HG03196 (cell line): ENCODE results near the gene KCNJ10.

ENCODE experiments used
- ATAC-seq: cut with Tn5 transposase; IDR thresholded peaks from one replicate; pipeline ENCODE4 v1.9.1; 2021; ENCODE audit not compliant: unreplicated experiment

The KCNJ10 gene

DNA sequence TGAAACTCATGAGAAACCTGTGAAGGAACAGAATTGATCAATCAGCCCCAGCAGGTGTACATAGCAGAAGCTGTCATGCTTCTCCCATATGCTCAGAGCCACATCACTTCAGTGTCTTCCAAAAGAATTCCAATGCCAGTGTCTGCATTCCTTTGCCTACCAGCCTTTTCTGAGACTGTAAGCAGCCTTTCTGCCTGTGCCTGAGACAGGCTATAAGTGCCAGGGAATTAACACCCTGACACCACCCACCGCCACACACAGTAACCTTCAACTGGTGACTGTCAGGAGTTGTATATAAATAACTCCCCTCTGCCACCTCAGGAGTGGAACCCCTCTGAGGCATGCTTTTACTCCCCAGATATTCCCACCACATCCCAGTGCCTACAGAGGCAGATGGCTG is 77.8 kb downstream of the KCNJ10 start:
- ATAC-seq: no peak

GRCh38 chr1:159991513-159991912 is 78.4 kb downstream of the KCNJ10 start:
- ATAC-seq: no peak

DNA sequence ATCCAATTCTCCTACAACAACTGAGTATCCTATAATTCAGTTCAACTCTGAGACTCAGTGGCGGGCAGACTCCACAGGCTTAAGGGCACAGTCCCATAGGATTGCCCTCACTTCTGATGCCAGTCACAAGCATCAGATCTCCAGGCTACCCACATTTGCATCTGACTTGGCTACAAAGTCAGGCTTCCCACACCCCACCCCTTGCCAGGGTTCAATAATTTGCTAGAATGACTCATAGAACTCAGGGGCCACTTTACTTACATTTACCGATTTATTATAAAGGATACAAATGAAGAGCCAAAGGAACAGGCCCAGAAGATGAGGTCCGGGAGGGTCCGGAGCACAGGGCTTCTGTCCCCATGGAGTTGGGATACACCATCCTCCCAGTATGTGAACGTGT is 80.0 kb downstream of the KCNJ10 start:
- no peak for ATAC-seq

DNA sequence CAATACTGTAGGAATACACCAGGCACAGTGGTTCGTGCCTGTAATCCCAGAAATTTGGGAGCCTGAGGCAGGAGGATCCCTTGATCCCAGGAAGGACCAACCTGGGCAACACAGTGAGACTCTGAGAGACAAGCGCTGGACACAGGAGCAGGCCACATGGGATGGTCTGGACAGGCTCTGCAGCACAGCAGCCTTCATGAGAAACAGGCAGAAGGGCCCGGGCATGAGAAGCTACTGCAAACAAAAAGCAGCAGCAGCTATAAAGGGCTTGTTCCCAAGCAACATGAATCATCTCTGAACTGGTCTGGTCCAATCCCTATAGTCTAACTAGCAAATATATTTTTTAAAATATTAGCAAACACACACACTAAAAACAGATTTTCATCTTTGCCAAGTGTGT is 80.4 kb downstream of the KCNJ10 start:
- no peak for ATAC-seq

DNA sequence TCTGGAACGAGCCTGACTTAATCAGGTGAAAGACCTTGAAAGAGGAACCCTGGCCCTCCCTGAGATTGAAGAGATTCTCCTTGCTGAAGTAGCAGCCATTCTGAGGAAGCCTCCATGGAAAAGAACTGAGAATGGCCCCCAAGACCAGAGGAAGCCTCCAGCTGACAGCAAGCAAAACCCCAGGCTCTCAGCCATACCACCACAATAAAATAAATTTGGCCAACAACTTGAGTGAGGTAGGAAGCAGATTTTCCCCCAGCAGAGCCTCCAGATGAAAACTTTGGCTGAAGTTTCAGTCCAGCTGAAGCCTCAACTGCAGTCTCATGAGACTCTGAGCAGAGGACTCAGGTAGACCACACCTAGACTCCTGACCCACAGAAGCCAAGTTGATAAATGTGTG is 82.0 kb downstream of the KCNJ10 start:
- no peak for ATAC-seq

GRCh38 chr1:159987186-159987585 is 82.8 kb downstream of the KCNJ10 start:
- ATAC-seq: no peak

DNA sequence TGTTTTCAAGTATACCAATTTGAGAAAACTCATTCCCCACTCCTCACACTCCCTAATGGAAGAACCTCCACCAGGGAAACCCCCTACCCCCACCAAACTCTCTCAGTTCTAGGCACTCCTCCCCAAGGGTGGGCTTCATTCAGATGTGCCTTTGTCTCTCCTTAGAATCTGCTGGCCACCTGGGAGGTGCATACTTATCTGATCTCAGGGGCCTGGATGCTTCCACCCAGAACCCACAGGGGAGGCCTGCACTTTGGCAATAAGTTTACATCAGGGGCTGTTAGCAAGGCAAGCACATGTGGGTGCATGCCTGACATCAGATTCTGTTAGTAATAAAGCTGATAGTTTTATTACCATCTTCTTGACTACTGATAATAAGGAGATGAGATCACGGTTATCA is 83.4 kb downstream of the KCNJ10 start:
- ATAC-seq: no peak

DNA sequence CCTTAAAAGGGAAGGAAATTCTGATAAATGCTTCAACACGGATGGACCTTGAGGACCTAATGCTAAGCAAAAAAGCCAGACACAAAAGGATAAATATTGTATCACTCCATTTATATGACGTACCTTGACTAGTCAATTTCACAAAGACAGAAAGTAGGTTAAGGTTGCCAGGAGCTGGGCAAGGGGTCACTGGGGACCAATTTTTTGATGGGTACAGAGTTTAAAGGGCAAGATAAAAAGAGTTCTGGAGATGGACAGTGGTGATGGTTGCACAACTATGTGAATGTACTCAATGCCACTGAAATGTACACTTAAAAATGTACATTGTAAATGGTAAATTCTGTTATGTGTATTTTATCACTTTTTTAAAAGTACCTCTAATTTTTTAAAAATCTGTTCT is 83.9 kb downstream of the KCNJ10 start:
- no peak for ATAC-seq

- ATAC-seq: no peak
Observed at GRCh38 chr1:159985473-159985872, 84.5 kb downstream of the KCNJ10 start.

DNA sequence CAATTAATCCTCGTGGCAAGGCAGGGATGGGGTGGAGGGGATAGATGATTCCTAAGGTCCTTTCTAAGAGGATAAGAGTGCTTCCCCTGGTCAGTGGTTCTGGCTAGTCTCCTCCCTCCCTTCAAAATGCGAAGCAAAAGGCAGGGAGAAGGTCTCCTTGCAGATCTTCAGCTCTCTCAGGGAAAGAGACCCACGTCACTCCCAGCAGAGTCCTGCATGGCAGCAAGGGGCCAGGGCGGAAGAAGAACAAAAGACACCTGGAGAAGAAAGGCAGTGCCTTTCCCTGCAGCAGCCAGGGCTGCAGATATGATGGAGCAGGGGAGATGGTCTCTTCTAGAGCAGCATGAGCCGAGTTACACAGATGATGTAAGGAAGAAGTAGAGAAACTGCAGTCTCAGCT is 86.3 kb downstream of the KCNJ10 start:
- ATAC-seq: no peak

DNA sequence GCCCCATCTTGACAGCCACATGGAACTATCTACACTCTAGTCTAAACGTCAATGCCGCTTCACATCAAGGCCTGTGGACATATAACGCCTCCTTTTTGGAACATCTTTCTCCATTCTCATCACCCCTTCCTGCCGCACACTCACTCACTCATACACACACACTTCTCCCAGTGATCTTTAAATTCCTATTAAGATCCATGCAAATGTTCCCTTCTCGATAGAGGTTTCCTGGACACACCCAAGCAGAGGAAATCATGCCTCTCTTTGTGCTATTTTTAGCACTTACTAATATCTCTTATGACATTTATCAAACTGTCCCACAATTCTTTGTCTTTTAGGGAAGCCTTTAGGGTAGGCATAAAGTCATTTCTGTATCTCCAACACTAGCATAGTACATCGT is 87.7 kb downstream of the KCNJ10 start:
- no peak for ATAC-seq

GRCh38 chr1:159981351-159982055 is 88.5 kb downstream of the KCNJ10 start:
- no peak for ATAC-seq

GRCh38 chr1:159980786-159981185 is 89.2 kb downstream of the KCNJ10 start:
- ATAC-seq: no peak

DNA sequence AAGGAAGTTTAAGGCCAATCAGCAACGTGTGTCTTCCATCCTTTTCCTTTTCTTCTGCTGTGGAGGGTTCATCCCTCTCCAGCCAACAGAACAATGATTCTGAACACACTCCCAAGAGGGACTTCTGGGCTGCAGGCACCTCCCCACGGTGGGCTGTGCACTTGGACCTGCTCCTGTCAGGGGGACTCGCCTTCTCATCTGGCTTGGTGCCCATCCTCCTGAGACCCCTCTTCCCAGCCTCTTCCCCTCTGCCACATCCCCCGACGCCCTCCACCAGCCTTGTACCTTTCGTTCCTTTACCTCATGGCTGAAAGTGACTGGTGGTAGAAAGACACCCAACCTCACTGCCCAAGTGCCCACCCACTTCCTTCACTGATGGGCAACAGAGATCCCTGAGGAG is 89.9 kb downstream of the KCNJ10 start:
- no peak for ATAC-seq

DNA sequence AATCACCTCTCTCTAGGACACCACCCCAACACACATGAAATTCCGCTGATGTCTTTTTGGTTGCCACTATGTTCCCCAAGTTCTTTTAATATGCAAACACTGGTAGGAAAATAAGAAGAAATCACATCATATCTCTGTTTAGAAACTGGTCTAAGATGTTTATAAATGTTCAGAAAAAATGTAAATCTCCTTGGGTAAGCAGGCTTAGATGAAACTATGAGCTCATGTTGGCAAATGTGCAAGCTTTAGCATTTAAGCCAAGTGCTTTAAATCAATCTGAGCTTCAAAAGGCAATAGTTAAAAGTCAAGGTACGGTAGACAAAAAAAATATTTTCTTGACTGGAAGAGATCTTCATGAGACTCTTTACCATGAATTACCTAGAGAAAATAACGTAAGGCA is 90.7 kb downstream of the KCNJ10 start:
- ATAC-seq: no peak

- ATAC-seq: no peak
Observed at GRCh38 chr1:159978107-159978398, 91.9 kb downstream of the KCNJ10 start.

DNA sequence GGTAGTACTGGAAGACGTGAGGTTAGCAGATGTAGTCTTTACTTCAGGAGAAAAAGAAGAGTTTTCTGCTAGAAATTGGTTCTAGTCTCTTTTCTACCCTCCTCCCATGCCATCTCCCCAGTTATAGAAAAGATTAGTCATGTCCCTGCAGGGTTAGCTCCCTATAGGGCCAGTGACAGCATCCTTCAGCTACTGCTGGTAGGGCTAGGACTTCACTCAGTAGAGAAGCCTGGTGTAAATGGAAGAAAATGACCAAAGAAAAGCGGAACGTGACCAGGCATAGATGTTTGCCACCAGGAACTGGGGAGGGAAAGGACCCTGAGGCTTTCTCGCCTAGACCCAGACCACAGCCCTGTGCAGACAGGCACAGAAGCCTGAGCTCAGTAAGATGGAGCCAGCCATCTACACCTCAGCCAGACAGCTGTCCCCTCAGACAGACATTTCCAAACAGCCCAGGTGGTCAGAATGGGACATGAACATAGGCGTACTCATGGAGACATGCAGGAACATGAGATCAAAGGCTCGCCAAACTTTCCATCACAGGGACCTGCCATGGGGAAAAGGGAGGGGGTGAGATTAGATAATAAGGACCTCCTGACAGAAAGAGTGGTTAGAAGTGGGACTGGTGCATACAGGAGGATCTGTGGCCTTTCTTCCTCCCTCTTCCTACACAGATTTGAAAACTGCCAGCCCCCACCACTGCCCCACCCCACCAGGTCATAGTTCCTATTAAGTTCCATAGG is 92.4 kb downstream of the KCNJ10 start:
- ATAC-seq: no peak

DNA sequence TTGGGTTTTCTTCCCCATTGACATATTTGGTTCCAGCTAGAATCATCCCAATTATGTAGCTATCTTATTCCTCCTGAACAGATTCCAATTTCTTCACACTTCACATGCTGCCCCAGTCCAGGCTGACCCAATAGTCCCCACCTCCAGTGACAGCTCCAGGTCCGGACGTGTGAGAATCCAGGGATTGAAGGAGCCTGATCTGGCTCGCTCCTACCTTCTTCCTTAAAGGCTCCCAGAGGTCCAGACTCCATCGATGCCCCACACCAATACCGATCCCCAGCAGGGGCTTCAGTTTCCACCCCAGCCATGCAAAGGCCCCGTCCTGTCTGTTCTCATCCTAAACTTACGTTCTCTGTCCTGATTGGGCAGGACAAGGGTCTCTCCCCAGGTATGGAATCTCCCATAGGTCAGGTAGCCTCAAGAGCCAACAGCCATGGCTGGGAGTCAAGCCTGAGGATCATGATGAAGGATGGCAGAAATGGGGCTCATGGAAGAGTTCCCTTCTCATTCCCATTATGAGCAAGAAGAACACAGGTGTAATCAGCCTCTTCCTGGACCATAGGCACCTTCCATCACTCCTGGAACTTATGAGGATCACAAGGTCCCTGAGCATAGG is 95.5 kb downstream of the KCNJ10 start:
- no peak for ATAC-seq

DNA sequence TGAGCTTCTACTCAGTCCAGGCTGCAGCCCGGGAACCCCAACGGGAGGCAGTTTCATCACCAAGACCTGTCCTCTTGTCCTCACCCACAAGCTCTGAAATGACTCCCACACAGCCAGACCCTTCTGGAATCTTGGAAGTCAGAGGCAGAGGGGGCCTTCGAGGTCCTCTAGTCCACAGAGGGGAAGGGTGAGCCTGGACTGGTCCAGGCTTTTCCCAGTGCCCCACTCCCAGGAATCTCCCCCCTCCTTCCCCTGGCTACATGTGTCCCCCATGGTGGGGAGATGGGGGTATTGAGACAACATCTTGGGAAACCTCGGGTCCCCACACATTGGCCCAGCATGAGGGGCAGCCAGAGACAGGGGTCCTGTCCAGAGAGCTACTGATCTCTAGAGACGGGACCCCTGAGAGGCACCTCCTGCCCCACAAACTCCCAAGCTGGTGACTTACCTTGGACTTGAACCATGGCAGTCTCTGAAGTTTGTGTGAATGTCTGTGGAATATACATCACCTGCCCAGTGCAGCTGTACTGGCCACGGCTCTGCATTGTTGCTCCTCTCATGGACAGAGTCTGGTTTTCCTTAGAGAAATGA is 96.5 kb downstream of the KCNJ10 start:
- no peak for ATAC-seq

DNA sequence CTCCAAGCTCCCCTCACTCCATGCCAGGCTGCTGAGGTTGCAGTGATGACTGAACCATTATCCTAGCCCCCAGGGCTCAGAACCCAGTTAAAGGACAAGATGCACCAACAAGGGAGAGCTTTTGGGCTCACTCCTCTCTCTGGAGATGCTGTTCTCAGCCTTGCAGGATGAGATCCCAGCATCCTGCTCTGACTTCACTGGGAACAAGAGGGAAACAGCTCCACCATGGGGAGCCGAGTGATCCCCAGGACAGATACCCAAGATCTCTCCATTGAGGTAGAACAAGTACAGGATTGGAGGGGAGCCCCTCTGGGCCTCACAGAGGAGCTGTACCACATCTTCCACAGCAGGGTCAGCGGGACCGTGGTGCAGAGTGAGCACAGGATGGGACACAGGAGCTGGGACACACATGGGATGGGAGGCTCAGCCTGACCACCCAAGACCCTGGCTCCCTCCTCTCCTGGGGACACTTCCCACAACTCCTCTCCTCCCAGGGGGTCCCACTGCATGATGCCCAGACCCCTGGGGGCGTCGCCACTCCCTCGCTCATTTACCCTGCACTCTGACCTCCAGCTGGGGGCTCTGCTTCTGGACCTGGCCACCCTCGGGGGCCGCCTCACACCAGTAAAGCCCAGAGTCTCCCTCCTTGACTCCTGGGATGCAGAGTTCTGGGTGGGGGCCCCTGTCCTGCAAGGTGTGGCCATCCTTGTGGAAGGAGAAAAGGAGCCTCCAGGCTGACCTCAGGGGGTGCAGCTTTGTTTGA is 97.3 kb downstream of the KCNJ10 start:
- no peak for ATAC-seq

DNA sequence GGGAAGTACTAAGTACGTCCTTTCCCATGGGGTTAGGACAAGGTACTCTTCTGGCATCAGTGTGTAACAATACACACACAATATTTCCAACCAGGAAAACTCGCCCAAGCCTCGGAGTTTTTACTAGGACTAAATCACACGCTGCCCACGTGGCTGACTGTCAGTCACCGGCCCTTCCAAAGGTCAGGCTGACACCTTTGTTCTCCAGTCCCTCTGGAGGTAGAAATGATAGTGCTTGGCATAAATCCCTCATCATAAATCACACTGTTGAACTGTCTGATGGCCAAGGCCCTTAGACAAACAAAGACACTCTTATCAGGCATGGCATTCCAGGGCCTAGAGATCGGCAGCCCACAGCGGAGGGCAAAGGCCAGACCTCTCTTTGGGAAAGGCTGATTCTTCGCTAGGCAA is 99.0 kb downstream of the KCNJ10 start:
- ATAC-seq: no peak
